Brain microvascular endothelial cell (primary cell): ENCODE data around the gene ARMC9.
A peak's percentile ranks its signal among the peaks of the same experiment; 100 is the strongest.
"Not testable (repeated sequence)": the region's sequence is repeated elsewhere in the genome, so short reads cannot be mapped to it uniquely, and the experiment has no call there.

Source experiments
- DNase-seq: peaks from one replicate; pipeline ENCODE4 v3.0.0-alpha.2; 2020
- H3K27ac ChIP-seq: fragments of 250-450 bp; sonication (Bioruptor Pico); 2 replicates; pipeline ENCODE4 v1.5.1; 2020; ENCODE audit warnings: mild to moderate bottlenecking, moderate library complexity
- H3K27me3 ChIP-seq: fragments of 250-450 bp; sonication (Bioruptor Pico); replicated peaks from 2 replicates; pipeline ENCODE4 v1.5.1; 2020; ENCODE audit warnings: mild to moderate bottlenecking
- H3K36me3 ChIP-seq: fragments of 250-450 bp; sonication (Bioruptor Pico); replicated peaks from 2 replicates; pipeline ENCODE4 v1.5.1; 2020; ENCODE audit warnings: mild to moderate bottlenecking
- H3K4me3 ChIP-seq: 2 replicates; pipeline ENCODE4 v1.5.1; 2011; ENCODE audit warnings: low read depth, mild to moderate bottlenecking, control low read depth, low read length, moderate library complexity
- CTCF ChIP-seq: IDR thresholded peaks from 2 replicates; pipeline ENCODE4 v1.5.1; 2011; ENCODE audit warnings: low read depth, mild to moderate bottlenecking, moderate library complexity, low read length, control low read depth, inconsistent platforms; ENCODE audit errors: missing control alignments
- in situ Hi-C: cut with HindIII; loops from 2 replicates; pipeline ENCODE4 v1.10.0; 2017; ENCODE audit warnings: low sequenced_read_pairs, low pct_ligation_motif_present

ARMC9 gene

GRCh38 chr2:231169488-231169887 is 28.9 kb upstream of the ARMC9 start:
- no peak for DNase-seq
- Histone ChIP-seq H3K36me3 (peaks cover 18% of the 10 kb centered on the region), H3K4me3 (no peak overlapping the region), H3K27me3 (no peaks in the 10 kb centered on the region), H3K27ac (peak overlapping the region; percentile 34)
- in situ Hi-C loops: no loop called here
- TF ChIP-seq CTCF: no peak

- no peaks in the 10 kb centered on the region for H3K27me3 ChIP-seq
- in situ Hi-C loops: no loop called here
- TF ChIP-seq CTCF: no peak
- no peak overlapping the region for H3K4me3 ChIP-seq
- no peak for DNase-seq
- peaks cover 20% of the 10 kb centered on the region for H3K36me3 ChIP-seq
- H3K27ac ChIP-seq: no peak overlapping the region
These were observed 28.4 kb upstream of the ARMC9 start for GRCh38 chr2:231170055-231170454.

GRCh38 chr2:231172025-231172424 is 26.4 kb upstream of the ARMC9 start:
- no peaks in the 10 kb centered on the region for H3K27me3 ChIP-seq
- no peak for DNase-seq
- H3K36me3 ChIP-seq: peaks cover 23% of the 10 kb centered on the region
- in situ Hi-C loops: no loop called here
- H3K4me3 ChIP-seq: no peak overlapping the region
- no peak for TF ChIP-seq CTCF
- no peak overlapping the region for H3K27ac ChIP-seq

- no peak overlapping the region for H3K27ac ChIP-seq
These were observed 24.2 kb upstream of the ARMC9 start for GRCh38 chr2:231174211-231174651.

GRCh38 chr2:231176066-231176465 is 22.4 kb upstream of the ARMC9 start:
- DNase-seq: no peak
- H3K27me3 ChIP-seq: no peaks in the 10 kb centered on the region
- no peak overlapping the region for H3K4me3 ChIP-seq
- peaks cover 14% of the 10 kb centered on the region for H3K36me3 ChIP-seq
- in situ Hi-C loops: no loop called here
- TF ChIP-seq CTCF: no peak
- no peak overlapping the region for H3K27ac ChIP-seq

More at GRCh38 chr2:231174211-231174651, 24.2 kb upstream of the ARMC9 start:
- TF ChIP-seq CTCF: no peak
- H3K36me3 ChIP-seq: peaks cover 21% of the 10 kb centered on the region
- no peak overlapping the region for H3K4me3 ChIP-seq
- in situ Hi-C loops: no loop called here
- no peak for DNase-seq
- H3K27me3 ChIP-seq: no peaks in the 10 kb centered on the region

- no peak overlapping the region for H3K4me3 ChIP-seq
- DNase-seq: no peak
- no peak for TF ChIP-seq CTCF
- H3K27me3 ChIP-seq: no peaks in the 10 kb centered on the region
- peaks cover 11% of the 10 kb centered on the region for H3K36me3 ChIP-seq
- in situ Hi-C loops: no loop called here
- H3K27ac ChIP-seq: no peak overlapping the region
These were observed 21.0 kb upstream of the ARMC9 start for GRCh38 chr2:231177156-231178025.

GRCh38 chr2:231178805-231179204 is 19.6 kb upstream of the ARMC9 start:
- peaks cover 11% of the 10 kb centered on the region for H3K36me3 ChIP-seq
- in situ Hi-C loops, H3K27ac ChIP-seq, H3K27me3 ChIP-seq, DNase-seq, H3K4me3 ChIP-seq: not testable (repeated sequence)
